H4 (cell line): ENCODE measurements around the gene OR2M7. TPM values are rescaled to one million over a fixed set of nuclear protein-coding genes. Genes with fewer than 3 reads are reported as not detected.
"Not testable (repeated sequence)": the region's sequence is repeated elsewhere in the genome, so short reads cannot be mapped to it uniquely, and the experiment has no call there.

ENCODE experiments used
- DNase-seq: peaks from one replicate; pipeline ENCODE4 v3.0.0-alpha.2; 2015; ENCODE audit warnings: low spot score
- total RNA-seq: library from RNA; depleted of rRNA; stranded (reverse); fragments of >200 nt; shearing (Covaris generic); gene quantifications from 2 replicates; pipeline ENCODE4 v1.2.3, GENCODE V29; 2014; rRNA removed

Gene OR2M7
- not detected in 2 replicates for total RNA-seq

GRCh38 chr1:248324468-248324867 is at the start of gene OR2M7:
Gene OR2M7 (minus strand): TSS chr1:248324568. CDS start chr1:248324568, 0 bp downstream.
- DNase-seq, result no peak

GRCh38 chr1:248373761-248374160 is 49.4 kb upstream of the OR2M7 start:
- peak; percentile 21 for DNase-seq

- DNase-seq, result no peak
Measured at GRCh38 chr1:248372394-248372793, 48.0 kb upstream of the OR2M7 start.

GRCh38 chr1:248366609-248367008 is 42.2 kb upstream of the OR2M7 start:
- no peak for DNase-seq

- no peak for DNase-seq
Measured at GRCh38 chr1:248361121-248361715, 36.9 kb upstream of the OR2M7 start, which contains the start of gene OR2T4. Gene OR2T4 (plus strand): TSS chr1:248361665. CDS start chr1:248361665, 0 bp downstream.

GRCh38 chr1:248359415-248359814 is 35.0 kb upstream of the OR2M7 start:
- no peak for DNase-seq

- DNase-seq, result no peak
Measured at GRCh38 chr1:248348475-248348874, 24.1 kb upstream of the OR2M7 start, which contains the start of gene OR14C36. Gene OR14C36 (plus strand): TSS chr1:248348775. CDS start chr1:248348775, 0 bp downstream.

- no peak for DNase-seq
Measured at GRCh38 chr1:248343451-248343850, 19.1 kb upstream of the OR2M7 start.

GRCh38 chr1:248316796-248317195 is 7.6 kb downstream of the OR2M7 start:
- no peak for DNase-seq

- DNase-seq, result not testable (repeated sequence)
Measured at GRCh38 chr1:248306740-248307139, 17.6 kb downstream of the OR2M7 start.

- DNase-seq, result no peak
Measured at GRCh38 chr1:248306103-248306502, 18.3 kb downstream of the OR2M7 start.

GRCh38 chr1:248305672-248306071 is 18.7 kb downstream of the OR2M7 start:
- not testable (repeated sequence) for DNase-seq

- DNase-seq, result no peak
Measured at GRCh38 chr1:248303324-248303723, 21.0 kb downstream of the OR2M7 start, which contains the start of gene OR2T12. Gene OR2T12 (minus strand): TSS chr1:248303424. CDS start chr1:248295578, 7,846 bp downstream.

GRCh38 chr1:248288391-248288790 is 36.0 kb downstream of the OR2M7 start:
- DNase-seq, result no peak

- DNase-seq, result no peak
Measured at GRCh38 chr1:248277876-248278275, 46.5 kb downstream of the OR2M7 start, which contains the start of gene OR2T33. Gene OR2T33 (minus strand): TSS chr1:248277976. CDS start chr1:248273814, 4,162 bp downstream.

Other genes with a start within 250 kb of the OR2M7 start
- 0.12 TPM in 1 of 2 replicates, not detected in the other for gene OR2L13, start 229.4 kb downstream of the OR2M7 start, total RNA-seq
- gene OR2M5, start 179.4 kb downstream of the OR2M7 start, total RNA-seq, result not detected in 2 replicates
- gene OR2M2, start 149.7 kb downstream of the OR2M7 start, total RNA-seq, result not detected in 2 replicates
- 0.04 TPM in 1 of 2 replicates, not detected in the other for gene OR2M3, start 127.3 kb downstream of the OR2M7 start, total RNA-seq
- gene OR2M4, start 93.2 kb downstream of the OR2M7 start, total RNA-seq, result not detected in 2 replicates
- 0.79 TPM in 1 of 2 replicates, not detected in the other for gene OR2T33, start 46.6 kb downstream of the OR2M7 start, total RNA-seq
- gene OR2T12, start 21.1 kb downstream of the OR2M7 start, total RNA-seq, result not detected in 2 replicates
- not detected in 2 replicates for gene OR14C36, start 24.2 kb upstream of the OR2M7 start, total RNA-seq
- 0.31 TPM in 1 of 2 replicates, not detected in the other for gene OR2T4, start 37.1 kb upstream of the OR2M7 start, total RNA-seq
- gene OR2T6, start 51.2 kb upstream of the OR2M7 start, total RNA-seq, result not detected in 2 replicates
- gene OR2T1, start 78.5 kb upstream of the OR2M7 start, total RNA-seq, result not detected in 2 replicates
- gene OR2T2, start 121.1 kb upstream of the OR2M7 start, total RNA-seq, result not detected in 2 replicates
- not detected in 2 replicates for gene OR2T3, start 148.8 kb upstream of the OR2M7 start, total RNA-seq
- gene OR2T5, start 164.0 kb upstream of the OR2M7 start, total RNA-seq, result not detected in 2 replicates
- not detected in 2 replicates for gene OR2G6, start 183.5 kb upstream of the OR2M7 start, total RNA-seq
- gene OR2T29, start 238.2 kb upstream of the OR2M7 start, total RNA-seq, result not detected in 2 replicates